HG03175 (cell line): ENCODE results near the gene YPEL3.
A peak's percentile ranks its signal among the peaks of the same experiment; 100 is the strongest.

ENCODE experiments used
- ATAC-seq: cut with Tn5 transposase; IDR thresholded peaks from one replicate; pipeline ENCODE4 v1.9.1; 2021; ENCODE audit warnings: mild to moderate bottlenecking, moderate library complexity; ENCODE audit not compliant: unreplicated experiment

YPEL3 gene

DNA sequence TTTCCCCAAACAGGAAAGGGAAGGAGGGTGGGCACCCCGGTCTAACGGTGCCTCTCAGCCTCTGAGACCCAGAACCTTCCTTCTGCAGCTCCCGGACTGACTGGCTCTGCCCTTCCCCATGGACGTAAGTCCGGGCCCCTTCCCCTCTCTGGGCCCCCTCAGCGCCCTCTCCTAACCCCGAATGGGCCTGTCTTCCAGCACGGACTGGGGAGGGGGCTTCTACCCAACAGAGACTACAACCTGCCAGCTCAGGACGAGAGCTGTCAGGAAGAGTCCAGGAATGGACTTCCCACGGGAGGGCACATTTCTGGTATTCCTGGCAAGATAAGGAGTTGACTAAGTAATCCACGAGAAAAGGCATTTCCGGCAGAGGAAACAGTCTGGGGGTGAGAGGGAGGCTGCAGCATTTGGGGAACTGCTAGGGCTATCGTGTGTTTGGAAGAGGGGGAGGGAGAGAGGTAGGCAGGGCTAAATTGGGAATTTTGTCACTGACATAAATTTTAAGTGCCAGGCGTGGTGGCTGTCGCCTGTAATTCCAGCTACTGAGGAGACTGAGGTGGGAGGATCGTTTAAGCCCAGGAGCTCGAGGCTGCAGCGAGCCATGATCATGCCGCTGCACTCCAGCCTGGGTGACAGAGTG, 42.5 kb downstream of the YPEL3 start:
- no peak for ATAC-seq

- peak; percentile 74 for ATAC-seq
Observed at GRCh38 chr16:30052671-30053372, 43.2 kb downstream of the YPEL3 start.

DNA sequence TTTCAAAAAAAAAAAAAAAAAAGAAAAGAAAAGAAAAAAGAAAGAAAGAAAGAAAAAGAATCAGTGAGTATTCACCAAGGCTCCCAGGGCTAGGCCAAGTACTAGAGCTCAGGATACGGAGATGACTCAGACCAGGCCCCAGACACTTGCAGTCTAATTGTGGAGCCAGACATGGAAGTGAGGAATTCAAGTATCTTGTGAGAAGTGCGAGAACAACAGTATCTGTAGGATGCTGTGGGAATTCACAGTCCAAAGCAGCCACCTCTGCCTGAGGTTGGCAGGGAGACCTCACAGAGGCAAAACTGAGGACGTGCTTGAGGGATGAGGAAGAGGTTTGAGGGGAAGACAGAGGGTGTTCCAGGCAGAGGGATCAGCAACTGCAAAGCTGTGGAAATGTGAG, 44.5 kb downstream of the YPEL3 start:
- ATAC-seq, result no peak

DNA sequence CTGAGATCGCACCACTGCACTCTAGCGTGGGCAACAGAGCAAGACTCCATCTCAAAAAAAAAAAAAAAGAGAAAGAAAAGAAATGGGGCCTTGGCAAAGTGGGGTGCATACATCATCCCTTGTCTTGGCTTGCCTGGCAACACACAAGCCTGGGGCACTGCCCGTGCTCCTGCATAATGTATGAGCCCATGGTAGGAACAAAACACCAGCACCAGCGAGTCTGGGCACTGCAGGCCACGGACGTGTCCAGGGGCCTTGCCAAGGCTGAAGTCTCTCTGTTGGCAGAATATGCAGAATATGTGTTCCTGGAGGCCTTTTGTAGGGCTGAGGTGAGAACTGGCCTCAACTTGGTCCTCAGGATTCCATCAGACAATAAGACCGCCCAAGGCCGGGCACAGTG, 46.1 kb downstream of the YPEL3 start:
- no peak for ATAC-seq

DNA sequence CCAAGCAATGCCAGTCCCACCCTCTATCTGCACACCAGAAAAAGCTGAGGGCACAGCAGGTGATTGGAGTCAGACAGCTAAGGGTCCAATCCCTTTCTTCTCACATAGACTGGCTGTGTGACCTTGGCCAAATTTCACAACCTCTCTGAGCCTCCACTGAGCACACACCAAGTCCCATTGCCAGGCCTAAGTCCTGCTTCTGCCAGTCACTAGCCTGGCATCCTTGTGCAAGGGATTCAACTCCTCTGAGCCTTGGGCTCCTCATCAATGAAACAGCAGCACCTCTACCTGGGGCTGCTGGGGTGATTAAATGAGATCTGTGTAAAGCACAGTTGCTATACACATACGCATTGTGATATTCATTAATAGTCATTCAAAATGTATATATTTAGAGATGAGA, 49.4 kb downstream of the YPEL3 start:
- ATAC-seq, result no peak

DNA sequence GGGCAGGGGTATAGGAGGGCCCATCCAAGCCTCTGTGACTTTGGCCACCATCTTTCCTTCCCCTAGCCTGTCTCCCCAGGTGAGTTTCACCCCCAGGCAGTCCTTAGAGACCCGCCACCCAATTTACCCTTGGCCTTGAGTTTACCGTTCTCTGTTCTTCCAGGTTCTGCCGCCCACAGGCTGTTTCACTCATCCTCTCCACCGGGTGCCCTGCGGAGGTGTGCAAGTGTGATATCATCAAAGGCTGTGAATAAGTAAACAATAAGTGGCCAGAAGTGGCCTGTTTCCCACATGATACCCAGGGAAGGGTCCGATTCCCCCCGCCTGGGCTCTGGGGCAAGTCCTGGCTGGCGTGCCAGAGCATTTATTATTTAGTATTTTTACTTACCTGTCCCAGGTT, 49.8 kb downstream of the YPEL3 start:
- ATAC-seq, result no peak
